Stimulated activated naive CD8-positive, alpha-beta T cell treated with anti-CD3 and anti-CD28 coated beads, Interleukin-15, Interleukin-2, amounts not matched to agents 100 U/mL and 50 U/mL, for 24 hours (primary cell): ENCODE measurements around the gene TMEM263.
"Not testable (repeated sequence)": the region's sequence is repeated elsewhere in the genome, so short reads cannot be mapped to it uniquely, and the experiment has no call there.

ENCODE experiments used
- ATAC-seq: fragments of 150-1000 bp; cut with Tn5 transposase; one replicate; pipeline ENCODE4 v1.10.0; 2021
- DNase-seq: peaks from one replicate; pipeline ENCODE4 v3.0.0; 2021

The TMEM263 gene

GRCh38 chr12:106986625-106987389 is 31.1 kb downstream of the TMEM263 start, which contains the start of gene MTERF2:
TSS of gene MTERF2 (minus strand) at chr12:106987146. CDS start at chr12:106978714, 8,432 bp downstream.
- ATAC-seq = peak; percentile 95
- peak; percentile 86 for DNase-seq

GRCh38 chr12:106987846-106988245 is 32.1 kb downstream of the TMEM263 start:
- no peak for DNase-seq
- no peak for ATAC-seq

GRCh38 chr12:106994579-106995220 is 39.0 kb downstream of the TMEM263 start:
- DNase-seq (no peak), ATAC-seq (no peak)

- not testable (repeated sequence) for DNase-seq, ATAC-seq
These were observed 40.4 kb downstream of the TMEM263 start for GRCh38 chr12:106996102-106996501.

- ATAC-seq (no peak), DNase-seq (no peak)
These were observed 42.2 kb downstream of the TMEM263 start for GRCh38 chr12:106997916-106998315.

GRCh38 chr12:106999446-106999845 is 43.7 kb downstream of the TMEM263 start:
- DNase-seq = no peak
- ATAC-seq = no peak

- DNase-seq, ATAC-seq: not testable (repeated sequence)
These were observed 47.0 kb downstream of the TMEM263 start for GRCh38 chr12:107002665-107003064.

- ATAC-seq = no peak
- DNase-seq = no peak
These were observed 51.7 kb downstream of the TMEM263 start for GRCh38 chr12:107007411-107007810.

- ATAC-seq = no peak
These were observed 55.8 kb downstream of the TMEM263 start for GRCh38 chr12:107011519-107011918.

GRCh38 chr12:107012736-107013425 is 57.2 kb downstream of the TMEM263 start:
- ATAC-seq = no peak
- DNase-seq = no peak

More at GRCh38 chr12:107011519-107011918, 55.8 kb downstream of the TMEM263 start:
- no peak for DNase-seq

GRCh38 chr12:107014055-107014454 is 58.3 kb downstream of the TMEM263 start:
- DNase-seq (no peak), ATAC-seq (no peak)

GRCh38 chr12:107017042-107017441 is 61.3 kb downstream of the TMEM263 start:
- ATAC-seq = no peak

GRCh38 chr12:107019546-107019945 is 63.8 kb downstream of the TMEM263 start:
- ATAC-seq = no peak
- DNase-seq = no peak

More at GRCh38 chr12:107017042-107017441, 61.3 kb downstream of the TMEM263 start:
- no peak for DNase-seq
